Astrocyte (in vitro differentiated cells and primary cell): Measurements from ENCODE around the gene AANAT.

Experiments used
- CTCF ChIP-seq: IDR thresholded peaks from 2 replicates; pipeline ENCODE4 v1.5.1; 2011; ENCODE audit warnings: low read depth, mild to moderate bottlenecking, inconsistent platforms, low read length, moderate library complexity; ENCODE audit not compliant: insufficient read depth
- EZH2 ChIP-seq: IDR thresholded peaks from 2 replicates; pipeline ENCODE4 v1.6.1; 2012; ENCODE audit warnings: mild to moderate bottlenecking, low read length, inconsistent platforms; ENCODE audit not compliant: insufficient read depth

GRCh38 chr17:76473541-76473985 is 6.2 kb downstream of the AANAT start:
- TF ChIP-seq CTCF (no peak), EZH2 (no peak)
